ENCODE data around the gene SLC16A10.
"Not testable (repeated sequence)": the region's sequence is repeated elsewhere in the genome, so short reads cannot be mapped to it uniquely, and the experiment has no call there.

Gene SLC16A10

GRCh38 chr6:111254779-111255166 lies 167.5 kb downstream of the SLC16A10 start:
- Histone ChIP-seq H3K4me2 (ENCODE audit: low read length) (no peak overlapping the region), H3K9ac (ENCODE audit: low read depth, low read length) (no peak overlapping the region), H3K4me1 (ENCODE audit: control insufficient read depth, insufficient read depth, low read length) (peaks cover 8% of the 10 kb centered on the region), H3K27me3 (ENCODE audit: control insufficient read depth, insufficient read depth, low read length) (no peaks in the 10 kb centered on the region), H3K36me3 (ENCODE audit: insufficient read depth, low read length) (no peaks in the 10 kb centered on the region), H3K9me3 (replicated peaks; ENCODE audit: low read length) (no peaks in the 10 kb centered on the region), H3K4me3 (ENCODE audit: low read length) (no peak overlapping the region)

GRCh38 chr6:111255838-111256237 lies 168.5 kb downstream of the SLC16A10 start:
- not testable (repeated sequence) for H3K4me2 ChIP-seq (ENCODE audit: low read length); H3K4me3 ChIP-seq (ENCODE audit: low read length); H3K27me3 ChIP-seq (ENCODE audit: control insufficient read depth, insufficient read depth, low read length); H3K9ac ChIP-seq (ENCODE audit: low read depth, low read length); H3K36me3 ChIP-seq (ENCODE audit: insufficient read depth, low read length); H3K9me3 ChIP-seq (replicated peaks; ENCODE audit: low read length)
- H3K4me1 ChIP-seq (ENCODE audit: control insufficient read depth, insufficient read depth, low read length), result peaks cover 18% of the 10 kb centered on the region

- Histone ChIP-seq H3K4me1 (ENCODE audit: control insufficient read depth, insufficient read depth, low read length) (peaks cover 21% of the 10 kb centered on the region), H3K27me3 (ENCODE audit: control insufficient read depth, insufficient read depth, low read length) (no peaks in the 10 kb centered on the region), H3K36me3 (ENCODE audit: insufficient read depth, low read length) (no peaks in the 10 kb centered on the region), H3K4me2 (ENCODE audit: low read length) (no peak overlapping the region), H3K9ac (ENCODE audit: low read depth, low read length) (no peak overlapping the region), H3K4me3 (ENCODE audit: low read length) (no peak overlapping the region), H3K9me3 (replicated peaks; ENCODE audit: low read length) (no peaks in the 10 kb centered on the region)
Observed at GRCh38 chr6:111256646-111257045, 169.3 kb downstream of the SLC16A10 start.

GRCh38 chr6:111258010-111258409 lies 170.7 kb downstream of the SLC16A10 start:
- Histone ChIP-seq H3K4me1 (ENCODE audit: control insufficient read depth, insufficient read depth, low read length) (peaks cover 21% of the 10 kb centered on the region), H3K4me3 (ENCODE audit: low read length) (no peak overlapping the region), H3K36me3 (ENCODE audit: insufficient read depth, low read length) (no peaks in the 10 kb centered on the region), H3K27me3 (ENCODE audit: control insufficient read depth, insufficient read depth, low read length) (no peaks in the 10 kb centered on the region), H3K9ac (ENCODE audit: low read depth, low read length) (no peak overlapping the region), H3K4me2 (ENCODE audit: low read length) (no peak overlapping the region), H3K9me3 (replicated peaks; ENCODE audit: low read length) (no peaks in the 10 kb centered on the region)

- H3K36me3 ChIP-seq (ENCODE audit: insufficient read depth, low read length), result no peaks in the 10 kb centered on the region
- H3K9me3 ChIP-seq (replicated peaks; ENCODE audit: low read length), result no peaks in the 10 kb centered on the region
- peak overlapping the region; percentile 67 for H3K4me3 ChIP-seq (ENCODE audit: low read length)
- peak overlapping the region; percentile 85 for H3K4me2 ChIP-seq (ENCODE audit: low read length)
- no peaks in the 10 kb centered on the region for H3K27me3 ChIP-seq (ENCODE audit: control insufficient read depth, insufficient read depth, low read length)
- H3K4me1 ChIP-seq (ENCODE audit: control insufficient read depth, insufficient read depth, low read length), result peaks cover 23% of the 10 kb centered on the region
- peak overlapping the region; percentile 80 for H3K9ac ChIP-seq (ENCODE audit: low read depth, low read length)
Observed at GRCh38 chr6:111258615-111259088, 171.3 kb downstream of the SLC16A10 start.

GRCh38 chr6:111259089-111259831 lies 172.0 kb downstream of the SLC16A10 start:
- Histone ChIP-seq H3K27me3 (ENCODE audit: control insufficient read depth, insufficient read depth, low read length) (no peaks in the 10 kb centered on the region), H3K9me3 (replicated peaks; ENCODE audit: low read length) (no peaks in the 10 kb centered on the region), H3K4me2 (ENCODE audit: low read length) (peak overlapping the region; percentile 85), H3K9ac (ENCODE audit: low read depth, low read length) (peak overlapping the region; percentile 87), H3K4me3 (ENCODE audit: low read length) (peak overlapping the region; percentile 91), H3K4me1 (ENCODE audit: control insufficient read depth, insufficient read depth, low read length) (peaks cover 29% of the 10 kb centered on the region), H3K36me3 (ENCODE audit: insufficient read depth, low read length) (no peaks in the 10 kb centered on the region)

- peak overlapping the region; percentile 87 for H3K9ac ChIP-seq (ENCODE audit: low read depth, low read length)
Observed at GRCh38 chr6:111260570-111261298, 173.4 kb downstream of the SLC16A10 start.

GRCh38 chr6:111263837-111264236 lies 176.5 kb downstream of the SLC16A10 start:
- H3K36me3 ChIP-seq (ENCODE audit: insufficient read depth, low read length), result peaks cover 30% of the 10 kb centered on the region
- no peaks in the 10 kb centered on the region for H3K27me3 ChIP-seq (ENCODE audit: control insufficient read depth, insufficient read depth, low read length)
- H3K9ac ChIP-seq (ENCODE audit: low read depth, low read length), result no peak overlapping the region
- peak overlapping the region; percentile 48 for H3K4me2 ChIP-seq (ENCODE audit: low read length)
- H3K4me1 ChIP-seq (ENCODE audit: control insufficient read depth, insufficient read depth, low read length), result peaks cover 25% of the 10 kb centered on the region
- no peaks in the 10 kb centered on the region for H3K9me3 ChIP-seq (replicated peaks; ENCODE audit: low read length)
- peak overlapping the region; percentile 12 for H3K4me3 ChIP-seq (ENCODE audit: low read length)

More at GRCh38 chr6:111260570-111261298, 173.4 kb downstream of the SLC16A10 start:
- H3K27me3 ChIP-seq (ENCODE audit: control insufficient read depth, insufficient read depth, low read length), result no peaks in the 10 kb centered on the region
- H3K4me2 ChIP-seq (ENCODE audit: low read length), result peak overlapping the region; percentile 85
- H3K9me3 ChIP-seq (replicated peaks; ENCODE audit: low read length), result no peaks in the 10 kb centered on the region
- peak overlapping the region; percentile 7 for H3K4me3 ChIP-seq (ENCODE audit: low read length)
- H3K36me3 ChIP-seq (ENCODE audit: insufficient read depth, low read length), result peaks cover 1% of the 10 kb centered on the region
- H3K4me1 ChIP-seq (ENCODE audit: control insufficient read depth, insufficient read depth, low read length), result peaks cover 30% of the 10 kb centered on the region

GRCh38 chr6:111265842-111266241 lies 178.5 kb downstream of the SLC16A10 start:
- Histone ChIP-seq H3K4me1 (ENCODE audit: control insufficient read depth, insufficient read depth, low read length) (peaks cover 12% of the 10 kb centered on the region), H3K27me3 (ENCODE audit: control insufficient read depth, insufficient read depth, low read length) (no peaks in the 10 kb centered on the region), H3K4me2 (ENCODE audit: low read length) (no peak overlapping the region), H3K36me3 (ENCODE audit: insufficient read depth, low read length) (peaks cover 36% of the 10 kb centered on the region), H3K9me3 (replicated peaks; ENCODE audit: low read length) (no peaks in the 10 kb centered on the region), H3K9ac (ENCODE audit: low read depth, low read length) (no peak overlapping the region), H3K4me3 (ENCODE audit: low read length) (no peak overlapping the region)

GRCh38 chr6:111266276-111266675 lies 179.0 kb downstream of the SLC16A10 start:
- H3K36me3 ChIP-seq (ENCODE audit: insufficient read depth, low read length), result peaks cover 36% of the 10 kb centered on the region
- peaks cover 9% of the 10 kb centered on the region for H3K4me1 ChIP-seq (ENCODE audit: control insufficient read depth, insufficient read depth, low read length)
- H3K27me3 ChIP-seq (ENCODE audit: control insufficient read depth, insufficient read depth, low read length), result no peaks in the 10 kb centered on the region
- no peak overlapping the region for H3K9ac ChIP-seq (ENCODE audit: low read depth, low read length)
- H3K4me2 ChIP-seq (ENCODE audit: low read length), result no peak overlapping the region
- H3K4me3 ChIP-seq (ENCODE audit: low read length), result no peak overlapping the region
- no peaks in the 10 kb centered on the region for H3K9me3 ChIP-seq (replicated peaks; ENCODE audit: low read length)

- H3K36me3 ChIP-seq (ENCODE audit: insufficient read depth, low read length), result peaks cover 36% of the 10 kb centered on the region
Observed at GRCh38 chr6:111267764-111268333, 180.5 kb downstream of the SLC16A10 start.

More at GRCh38 chr6:111267764-111268333, 180.5 kb downstream of the SLC16A10 start:
- no peak overlapping the region for H3K9ac ChIP-seq (ENCODE audit: low read depth, low read length)
- H3K9me3 ChIP-seq (replicated peaks; ENCODE audit: low read length), result no peaks in the 10 kb centered on the region
- H3K4me2 ChIP-seq (ENCODE audit: low read length), result no peak overlapping the region
- no peaks in the 10 kb centered on the region for H3K27me3 ChIP-seq (ENCODE audit: control insufficient read depth, insufficient read depth, low read length)
- peaks cover 9% of the 10 kb centered on the region for H3K4me1 ChIP-seq (ENCODE audit: control insufficient read depth, insufficient read depth, low read length)
- H3K4me3 ChIP-seq (ENCODE audit: low read length), result no peak overlapping the region

Data from skeletal muscle satellite cell (primary cell).